AG08396 (cell line): Measurements from ENCODE around the gene ZNF219.
A peak's percentile ranks its signal among the peaks of the same experiment; 100 is the strongest.

Experiments used
- DNase-seq: peaks from one replicate; pipeline ENCODE4 v3.0.0; 2012; ENCODE audit warnings: low spot score, mixed read lengths

ZNF219 gene

GRCh38 chr14:21084998-21085853, 13.2 kb downstream of the ZNF219 start:
- peak; percentile 85 for DNase-seq

GRCh38 chr14:21084396-21084795, 14.1 kb downstream of the ZNF219 start:
- DNase-seq = no peak

GRCh38 chr14:21083565-21084325, 14.7 kb downstream of the ZNF219 start:
- no peak for DNase-seq

- no peak for DNase-seq
These were observed 16.8 kb downstream of the ZNF219 start for GRCh38 chr14:21081521-21082142.

- no peak for DNase-seq
These were observed 19.7 kb downstream of the ZNF219 start for GRCh38 chr14:21078726-21079125.

- no peak for DNase-seq
These were observed 20.2 kb downstream of the ZNF219 start for GRCh38 chr14:21078287-21078686.

- DNase-seq = no peak
These were observed 20.8 kb downstream of the ZNF219 start for GRCh38 chr14:21077672-21078071.

- DNase-seq = no peak
These were observed 22.6 kb downstream of the ZNF219 start for GRCh38 chr14:21075719-21076437.

GRCh38 chr14:21074398-21075272, 23.8 kb downstream of the ZNF219 start:
- DNase-seq = no peak

GRCh38 chr14:21073921-21074320, 24.5 kb downstream of the ZNF219 start:
- DNase-seq = no peak

GRCh38 chr14:21072781-21073339, 25.6 kb downstream of the ZNF219 start:
- DNase-seq = peak; percentile 11

GRCh38 chr14:21072031-21072473, 26.4 kb downstream of the ZNF219 start:
- DNase-seq = peak; percentile 82

- DNase-seq = peak; percentile 93
These were observed 27.0 kb downstream of the ZNF219 start for GRCh38 chr14:21071225-21072030.

- peak; percentile 64 for DNase-seq
These were observed 27.7 kb downstream of the ZNF219 start for GRCh38 chr14:21070610-21071224.

GRCh38 chr14:21070083-21070609, 28.3 kb downstream of the ZNF219 start, which contains the start of gene ARHGEF40:
ARHGEF40 (plus strand) TSS chr14:21070304; CDS start chr14:21070397, 93 bp downstream.
- peak; percentile 85 for DNase-seq

GRCh38 chr14:21069388-21070082, 28.9 kb downstream of the ZNF219 start:
- peak; percentile 45 for DNase-seq

GRCh38 chr14:21068521-21069387, 29.7 kb downstream of the ZNF219 start:
- peak; percentile 63 for DNase-seq
